Measurements from ENCODE around the gene TSC2. TPM values are rescaled to one million over a fixed set of nuclear protein-coding genes. Genes with fewer than 3 reads are reported as not detected.

The TSC2 gene
- total and polyA plus RNA-seq, 9 of the 15 experiments (the other 6 are each of a cell fraction or from before 2014, with no cell fraction given) = 1.3 to 68.1 (median 16.6) TPM

GRCh38 chr16:2047330-2048115, at the start of gene TSC2, which contains the start of gene NTHL1 (continued):
- TF ChIP-seq, protein P1, sequence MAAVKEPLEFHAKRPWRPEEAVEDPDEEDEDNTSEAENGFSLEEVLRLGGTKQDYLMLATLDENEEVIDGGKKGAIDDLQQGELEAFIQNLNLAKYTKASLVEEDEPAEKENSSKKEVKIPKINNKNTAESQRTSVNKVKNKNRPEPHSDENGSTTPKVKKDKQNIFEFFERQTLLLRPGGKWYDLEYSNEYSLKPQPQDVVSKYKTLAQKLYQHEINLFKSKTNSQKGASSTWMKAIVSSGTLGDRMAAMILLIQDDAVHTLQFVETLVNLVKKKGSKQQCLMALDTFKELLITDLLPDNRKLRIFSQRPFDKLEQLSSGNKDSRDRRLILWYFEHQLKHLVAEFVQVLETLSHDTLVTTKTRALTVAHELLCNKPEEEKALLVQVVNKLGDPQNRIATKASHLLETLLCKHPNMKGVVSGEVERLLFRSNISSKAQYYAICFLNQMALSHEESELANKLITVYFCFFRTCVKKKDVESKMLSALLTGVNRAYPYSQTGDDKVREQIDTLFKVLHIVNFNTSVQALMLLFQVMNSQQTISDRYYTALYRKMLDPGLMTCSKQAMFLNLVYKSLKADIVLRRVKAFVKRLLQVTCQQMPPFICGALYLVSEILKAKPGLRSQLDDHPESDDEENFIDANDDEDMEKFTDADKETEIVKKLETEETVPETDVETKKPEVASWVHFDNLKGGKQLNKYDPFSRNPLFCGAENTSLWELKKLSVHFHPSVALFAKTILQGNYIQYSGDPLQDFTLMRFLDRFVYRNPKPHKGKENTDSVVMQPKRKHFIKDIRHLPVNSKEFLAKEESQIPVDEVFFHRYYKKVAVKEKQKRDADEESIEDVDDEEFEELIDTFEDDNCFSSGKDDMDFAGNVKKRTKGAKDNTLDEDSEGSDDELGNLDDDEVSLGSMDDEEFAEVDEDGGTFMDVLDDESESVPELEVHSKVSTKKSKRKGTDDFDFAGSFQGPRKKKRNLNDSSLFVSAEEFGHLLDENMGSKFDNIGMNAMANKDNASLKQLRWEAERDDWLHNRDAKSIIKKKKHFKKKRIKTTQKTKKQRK (IDR thresholded peaks at IDR 0.05; ENCODE audit: borderline replicate concordance, low read depth, low read length) = no peak
- TF ChIP-seq ZNF584 (CRISPR knock-in tag; IDR thresholded peaks at IDR 0.05; ENCODE audit: low read depth) = peak; percentile 73; the same call in 1 of the 2 replicates
- TF ChIP-seq ELF2 (CRISPR knock-in tag; IDR thresholded peaks at IDR 0.05) = peak; percentile 68
- TF ChIP-seq ZSCAN29 (IDR thresholded peaks at IDR 0.05) = no peak
- TF ChIP-seq RNF219 (CRISPR knock-in tag; IDR thresholded peaks at IDR 0.05) = no peak
- no peak for TF ChIP-seq THAP12 (CRISPR knock-in tag; IDR thresholded peaks at IDR 0.05)
- no peak for TF ChIP-seq HMBOX1 (IDR thresholded peaks at IDR 0.05)
- TF ChIP-seq TBP (optimal IDR thresholded peaks at IDR 0.05; ENCODE audit: low read depth, low read length) = peak; percentile 46
- no peak for TF ChIP-seq CBX3 (IDR thresholded peaks at IDR 0.05; ENCODE audit: borderline replicate concordance in 1 of 2, low read length in 2 of 2)
- no peak for TF ChIP-seq SRSF3 (IDR thresholded peaks at IDR 0.05; ENCODE audit: insufficient read depth, low read length)
- TF ChIP-seq, protein P2, sequence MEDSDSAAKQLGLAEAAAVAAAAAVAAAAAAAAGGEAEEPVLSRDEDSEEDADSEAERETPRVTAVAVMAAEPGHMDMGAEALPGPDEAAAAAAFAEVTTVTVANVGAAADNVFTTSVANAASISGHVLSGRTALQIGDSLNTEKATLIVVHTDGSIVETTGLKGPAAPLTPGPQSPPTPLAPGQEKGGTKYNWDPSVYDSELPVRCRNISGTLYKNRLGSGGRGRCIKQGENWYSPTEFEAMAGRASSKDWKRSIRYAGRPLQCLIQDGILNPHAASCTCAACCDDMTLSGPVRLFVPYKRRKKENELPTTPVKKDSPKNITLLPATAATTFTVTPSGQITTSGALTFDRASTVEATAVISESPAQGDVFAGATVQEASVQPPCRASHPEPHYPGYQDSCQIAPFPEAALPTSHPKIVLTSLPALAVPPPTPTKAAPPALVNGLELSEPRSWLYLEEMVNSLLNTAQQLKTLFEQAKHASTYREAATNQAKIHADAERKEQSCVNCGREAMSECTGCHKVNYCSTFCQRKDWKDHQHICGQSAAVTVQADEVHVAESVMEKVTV (CRISPR knock-in tag; IDR thresholded peaks at IDR 0.05) = no peak
- no peak for TF ChIP-seq ZNF224 (CRISPR knock-in tag; IDR thresholded peaks at IDR 0.05)
- peak; percentile 82 for TF ChIP-seq ETV1 (tag; conservative IDR thresholded peaks at IDR 0.05; ENCODE audit: low read depth)
- TF ChIP-seq CREBBP (IDR thresholded peaks at IDR 0.05; ENCODE audit: low read depth, low read length) = no peak

All from K562 (cell line).